GM10248 (cell line): ENCODE data around the gene SRSF5.

Source experiments
- CTCF ChIA-PET: fragments of 300-600 bp; sonication (Branson Sonifier 250); formaldehyde crosslinking; extraction: SDS; loops from one replicate; lab custom pipeline; 2021; ENCODE audit warnings: antibody characterized with exemption; lab: Yijun Ruan, JAX
- POLR2A ChIA-PET: fragments of 350-650 bp; sonication (Branson Sonifier 250); formaldehyde crosslinking; extraction: SDS; loops from one replicate; lab custom pipeline; 2020; ENCODE audit warnings: antibody characterized with exemption; lab: Yijun Ruan, JAX
- DNase-seq: peaks from one replicate; pipeline ENCODE4 v3.0.0; 2012; ENCODE audit errors: extremely low spot score
- TF ChIP-seq, protein P1 (sequence below): IDR thresholded peaks from 2 replicates; pipeline ENCODE4 v1.5.1; 2012; ENCODE audit warnings: mild to moderate bottlenecking, low read depth; ENCODE audit errors: extremely low read depth, missing control alignments, control extremely low read depth

SRSF5 gene

DNA sequence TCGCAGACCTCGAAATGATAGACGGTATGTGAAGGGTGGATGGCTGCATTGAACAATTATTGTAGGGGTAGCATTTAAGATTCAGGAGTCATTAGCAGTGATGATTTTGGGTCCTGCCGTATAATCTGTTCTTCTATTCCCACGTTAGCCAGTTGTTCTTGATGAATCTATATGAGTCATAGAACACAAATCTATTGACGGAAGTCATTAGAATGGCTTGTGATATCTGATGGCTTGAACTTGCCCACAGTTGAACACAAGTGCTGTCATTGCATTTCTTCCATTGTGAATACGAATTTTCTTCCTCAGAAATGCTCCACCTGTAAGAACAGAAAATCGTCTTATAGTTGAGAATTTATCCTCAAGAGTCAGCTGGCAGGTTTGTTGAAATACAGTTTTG is 1.9 kb downstream of the SRSF5 start:
- ChIA-PET POLR2A (interaction anchor here (1.2 kb wide), 1 partner anchor 9 kb away, joined by 3 read pairs; no protein-coding TSS in a partner anchor), CTCF (no interaction called here)
- no peak for DNase-seq
- TF ChIP-seq, protein P1, sequence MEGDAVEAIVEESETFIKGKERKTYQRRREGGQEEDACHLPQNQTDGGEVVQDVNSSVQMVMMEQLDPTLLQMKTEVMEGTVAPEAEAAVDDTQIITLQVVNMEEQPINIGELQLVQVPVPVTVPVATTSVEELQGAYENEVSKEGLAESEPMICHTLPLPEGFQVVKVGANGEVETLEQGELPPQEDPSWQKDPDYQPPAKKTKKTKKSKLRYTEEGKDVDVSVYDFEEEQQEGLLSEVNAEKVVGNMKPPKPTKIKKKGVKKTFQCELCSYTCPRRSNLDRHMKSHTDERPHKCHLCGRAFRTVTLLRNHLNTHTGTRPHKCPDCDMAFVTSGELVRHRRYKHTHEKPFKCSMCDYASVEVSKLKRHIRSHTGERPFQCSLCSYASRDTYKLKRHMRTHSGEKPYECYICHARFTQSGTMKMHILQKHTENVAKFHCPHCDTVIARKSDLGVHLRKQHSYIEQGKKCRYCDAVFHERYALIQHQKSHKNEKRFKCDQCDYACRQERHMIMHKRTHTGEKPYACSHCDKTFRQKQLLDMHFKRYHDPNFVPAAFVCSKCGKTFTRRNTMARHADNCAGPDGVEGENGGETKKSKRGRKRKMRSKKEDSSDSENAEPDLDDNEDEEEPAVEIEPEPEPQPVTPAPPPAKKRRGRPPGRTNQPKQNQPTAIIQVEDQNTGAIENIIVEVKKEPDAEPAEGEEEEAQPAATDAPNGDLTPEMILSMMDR, result no peak

DNA sequence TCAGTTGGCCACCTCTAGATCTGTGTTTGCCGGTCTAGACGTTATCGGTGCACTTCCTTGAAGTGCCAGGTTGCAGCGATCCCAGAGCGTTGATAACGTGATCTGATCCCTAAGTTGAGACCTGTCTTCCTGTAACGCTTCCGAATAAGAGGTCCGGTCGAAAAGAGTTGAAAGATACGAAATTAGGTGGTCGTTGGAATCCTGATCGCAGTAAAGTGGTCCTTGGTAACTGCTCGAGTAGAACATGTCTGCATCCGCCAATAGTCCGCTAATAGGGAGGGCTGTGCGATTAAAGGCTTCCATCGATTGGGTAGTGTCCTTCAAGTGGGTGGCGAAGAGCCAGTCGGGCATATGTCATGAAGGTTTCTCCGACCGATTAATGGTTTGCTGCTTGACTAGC is 2.7 kb downstream of the SRSF5 start:
- DNase-seq, result no peak
- CTCF ChIA-PET, result no interaction called here
- TF ChIP-seq, protein P1, result no peak
- POLR2A ChIA-PET, result no interaction called here

- POLR2A ChIA-PET, result interaction anchor here (0.7 kb wide), 1 partner anchor 18 kb away, joined by 4 read pairs; no protein-coding TSS in a partner anchor
- TF ChIP-seq, protein P1, result no peak
- DNase-seq, result no peak
- CTCF ChIA-PET, result no interaction called here
Measured at GRCh38 chr14:69770559-69770958, 3.6 kb downstream of the SRSF5 start.

GRCh38 chr14:69771136-69771535 is 4.2 kb downstream of the SRSF5 start:
- POLR2A ChIA-PET, result interaction anchor here (0.8 kb wide), 1 partner anchor 10 kb away, joined by 3 read pairs; no protein-coding TSS in a partner anchor
- DNase-seq, result no peak
- TF ChIP-seq, protein P1, result no peak
- CTCF ChIA-PET, result no interaction called here

DNA sequence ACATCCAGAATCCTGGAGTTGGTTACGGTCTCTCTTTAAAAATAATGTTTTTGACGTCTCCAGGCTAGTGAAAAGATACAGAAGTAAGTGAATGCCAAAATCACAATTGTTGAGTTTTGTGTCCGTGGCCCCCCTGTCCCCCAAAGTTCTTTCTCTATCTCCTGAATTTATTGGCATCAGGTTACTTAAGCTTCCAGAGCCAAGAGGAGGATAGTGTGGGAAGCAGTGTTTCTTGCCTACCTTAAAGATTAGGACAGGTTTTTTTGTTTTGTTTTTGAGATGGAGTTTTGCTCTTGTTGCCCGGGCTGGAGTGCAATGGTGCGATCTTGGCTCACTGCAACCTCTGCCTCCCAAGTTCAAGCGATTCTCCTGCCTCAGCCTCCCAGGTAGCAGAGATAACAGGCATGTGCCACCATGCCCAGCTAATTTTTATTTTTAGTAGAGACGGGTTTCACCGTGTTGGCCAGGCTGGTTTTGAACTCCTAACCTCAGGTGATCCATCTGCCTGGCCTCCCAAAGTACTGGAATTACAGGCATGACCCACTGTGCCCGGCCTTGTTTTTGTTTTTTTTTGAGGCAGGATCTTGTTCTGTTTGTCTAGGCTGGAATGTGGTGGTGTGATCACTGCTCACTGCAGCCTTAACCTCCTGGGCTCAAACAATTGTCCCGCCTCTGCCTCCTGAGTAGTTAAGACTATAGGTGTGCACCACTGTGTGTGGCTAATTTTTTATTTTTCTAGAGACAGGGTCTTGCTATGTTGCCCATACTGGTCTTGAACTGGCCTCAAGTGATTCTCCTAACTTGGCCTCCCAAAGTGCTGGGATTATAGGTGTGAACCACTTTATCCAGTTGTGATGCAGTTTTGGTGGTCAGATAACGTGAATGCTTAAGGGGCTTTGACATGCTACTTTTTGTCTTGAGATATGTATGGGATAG is 5.4 kb downstream of the SRSF5 start:
- DNase-seq, result no peak
- CTCF ChIA-PET, result no interaction called here
- TF ChIP-seq, protein P1, result no peak
- POLR2A ChIA-PET, result interaction anchor here (0.7 to 1.5 kb wide), 4 partner anchors 9 to 1142 kb away, joined by 3 to 5 read pairs (median 3); no protein-coding TSS in a partner anchor

DNA sequence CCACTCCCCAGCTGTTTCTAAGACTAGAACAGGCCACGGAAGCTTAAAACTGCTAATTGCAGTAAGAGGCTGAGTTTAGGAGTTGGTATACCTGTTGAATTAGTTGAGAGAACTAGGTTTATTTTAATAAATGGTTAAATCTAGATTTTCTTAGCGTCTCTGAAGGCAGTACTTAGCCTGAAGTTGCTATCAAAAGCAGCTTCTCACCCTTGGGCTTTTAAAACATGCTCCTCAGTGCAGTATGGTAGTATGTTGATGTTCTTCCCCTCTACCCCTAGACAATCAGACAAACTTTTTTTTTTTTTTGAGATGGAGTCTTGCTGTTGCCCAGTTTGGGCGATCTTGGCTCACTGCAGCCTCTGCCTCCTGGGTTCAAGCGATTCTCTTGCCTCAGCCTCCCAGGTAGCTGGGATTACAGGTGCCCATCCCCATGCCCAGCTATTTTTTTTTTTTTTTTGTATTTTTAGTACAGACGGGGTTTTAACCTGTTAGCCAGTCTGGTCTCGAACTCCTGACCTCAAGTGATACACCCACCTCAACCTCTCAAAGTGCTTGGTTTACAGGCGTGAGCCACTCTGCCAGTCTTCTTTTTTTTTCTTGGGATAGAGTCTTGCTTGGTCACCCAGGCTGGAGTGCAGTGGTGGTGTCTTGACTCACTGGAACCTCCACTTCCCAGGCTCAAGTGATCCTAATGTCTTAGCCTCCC is 6.8 kb downstream of the SRSF5 start:
- POLR2A ChIA-PET, result interaction anchor here (0.5 to 1.7 kb wide), 5 partner anchors 9 to 879 kb away, joined by 3 to 7 read pairs (median 4); no protein-coding TSS in a partner anchor
- CTCF ChIA-PET, result no interaction called here
- no peak for DNase-seq
- TF ChIP-seq, protein P1, result no peak
